Suprapubic skin (tissue), 4 donors: ENCODE results near the gene HJV.

Experiments
- CTCF ChIP-seq, 2 donors: fragments of 200-600 bp in 1 of 2; fragments of 450-650 bp in 1 of 2; sonication (generic) in 1 of 2; IDR thresholded peaks; one replicate each; pipeline ENCODE4 v1.5.1; 2016 to 2019; ENCODE audit warnings: antibody characterized with exemption in 2 of 2, mild to moderate bottlenecking in 1 of 2, moderate library complexity in 1 of 2
- POLR2A ChIP-seq, 2 donors: fragments of 450-650 bp; IDR thresholded peaks; one replicate each; pipeline ENCODE4 v1.6.1; 2017; ENCODE audit warnings: antibody characterized with exemption in 2 of 2, mild to moderate bottlenecking in 2 of 2, moderate library complexity in 2 of 2
- POLR2AphosphoS5 ChIP-seq, 3 donors: sonication (generic); formaldehyde crosslinking; IDR thresholded peaks; one replicate each; pipeline ENCODE4 v1.6.1; 2017; ENCODE audit warnings: antibody characterized with exemption in 3 of 3

- TF ChIP-seq POLR2A (IDR thresholded peaks at IDR 0.05) (peak in 1 of 2 donors; percentile 43), CTCF (IDR thresholded peaks at IDR 0.05) (no peak), POLR2AphosphoS5 (IDR thresholded peaks at IDR 0.05) (peak in 2 of 3 donors; percentile 36 to 89)
These were observed 24.4 kb downstream of the HJV start for GRCh38 chr1:145997016-145997717.
